IMR-90 (cell line): Measurements from ENCODE around the gene FAM20C.

Experiments
- BHLHE40 ChIP-seq: fragments of 150-350 bp; IDR thresholded peaks from 2 replicates; pipeline ENCODE4 v1.6.1; 2016; ENCODE audit warnings: mild to moderate bottlenecking, low read depth, low read length
- CEBPB ChIP-seq: IDR thresholded peaks from 2 replicates; pipeline ENCODE4 v1.6.1; 2012; ENCODE audit warnings: low read depth, low read length, improper control_type of control experiment
- CTCF ChIP-seq: conservative IDR thresholded peaks from 2 replicates; pipeline ENCODE4 v1.5.1; 2012; ENCODE audit warnings: mild to moderate bottlenecking, low read depth, low read length, improper control_type of control experiment
- MAFK ChIP-seq: IDR thresholded peaks from 2 replicates; pipeline ENCODE4 v1.6.1; 2012; ENCODE audit warnings: low read depth, low read length, improper control_type of control experiment
- POLR2A ChIP-seq: IDR thresholded peaks from 2 replicates; pipeline ENCODE4 v1.6.1; 2012; ENCODE audit warnings: mild to moderate bottlenecking, low read depth, low read length
- RAD21 ChIP-seq: IDR thresholded peaks from 2 replicates; pipeline ENCODE4 v1.6.1; 2012; ENCODE audit warnings: low read length, improper control_type of control experiment
- USF2 ChIP-seq: fragments of 150-350 bp; IDR thresholded peaks from 2 replicates; pipeline ENCODE4 v1.6.1; 2017; ENCODE audit warnings: mild to moderate bottlenecking, antibody characterized with exemption, low read length, low read depth

GRCh38 chr7:191981-192649 lies at the start of gene FAM20C:
- TF ChIP-seq POLR2A (peak; percentile 74), BHLHE40 (no peak), CTCF (no peak), MAFK (no peak), RAD21 (no peak; the same call in 1 of the 2 replicates), USF2 (no peak; the same call in 1 of the 2 replicates), CEBPB (no peak)
